Stimulated activated CD4-positive, alpha-beta T cell treated with anti-CD3 and anti-CD28 coated beads, Interleukin-1b, Interleukin-23, amount 100 ng/mL, for 48 hours (primary cell): ENCODE data around the gene CHPT1.
"Not testable (repeated sequence)": the region's sequence is repeated elsewhere in the genome, so short reads cannot be mapped to it uniquely, and the experiment has no call there.

Experiments used
- DNase-seq: peaks from one replicate; pipeline ENCODE4 v3.0.0-alpha.2; 2020

The CHPT1 gene

DNA sequence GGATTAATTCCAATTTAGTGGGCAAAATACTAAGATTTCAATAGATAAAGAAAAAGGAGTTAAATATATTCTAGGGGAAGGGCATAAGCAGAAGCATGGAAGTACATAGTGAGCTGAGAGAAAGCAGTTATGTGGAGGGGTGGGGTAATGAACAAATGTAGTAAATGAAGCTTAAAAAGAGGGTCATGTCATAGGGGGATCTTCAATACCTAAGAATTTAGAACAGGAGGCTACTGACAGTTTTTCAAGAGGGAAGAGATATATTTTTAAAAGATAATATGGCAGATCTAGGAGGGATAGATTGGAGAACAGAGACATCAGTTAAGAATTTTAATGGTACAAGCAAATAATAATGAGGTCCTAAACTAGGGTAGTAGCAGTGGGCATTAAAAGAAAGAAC is 32.4 kb downstream of the CHPT1 start:
- DNase-seq = no peak

DNA sequence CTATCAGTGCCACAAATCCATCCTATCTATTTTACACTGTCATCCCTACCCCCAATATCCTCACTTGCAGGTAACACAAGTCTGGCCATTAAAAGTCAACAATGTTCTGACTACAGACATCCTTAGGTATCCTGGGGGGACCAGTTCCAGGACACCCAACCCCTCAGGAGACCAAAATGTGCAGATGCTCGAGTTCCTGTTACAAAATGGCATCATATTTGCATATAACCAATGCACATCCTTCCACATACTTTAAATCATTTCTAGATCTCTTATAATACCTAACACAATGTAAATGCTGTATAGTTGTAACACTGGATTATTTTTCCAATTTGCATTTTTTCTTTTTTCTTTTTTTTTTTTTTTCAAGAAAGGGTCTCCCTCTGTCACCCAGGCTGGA is 34.9 kb downstream of the CHPT1 start:
- DNase-seq = no peak

DNA sequence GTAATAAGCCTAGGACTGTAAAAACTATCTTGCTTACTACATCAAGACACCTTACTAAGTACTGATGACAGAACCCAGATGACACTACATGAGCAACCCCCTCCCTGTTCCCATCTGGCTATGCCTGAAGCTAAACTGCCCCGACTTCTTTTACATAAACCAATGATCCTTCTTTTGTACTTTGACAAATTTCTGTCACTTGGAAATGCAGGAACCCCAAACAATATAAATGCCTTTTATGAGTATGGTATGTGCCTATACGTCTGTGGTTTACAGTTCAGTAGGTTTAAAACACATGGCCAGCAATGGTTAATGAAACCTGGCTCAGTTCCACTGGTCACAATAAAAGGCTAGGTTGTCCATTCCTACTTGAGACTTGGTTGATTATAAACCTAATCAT is 35.7 kb downstream of the CHPT1 start:
- no peak for DNase-seq

DNA sequence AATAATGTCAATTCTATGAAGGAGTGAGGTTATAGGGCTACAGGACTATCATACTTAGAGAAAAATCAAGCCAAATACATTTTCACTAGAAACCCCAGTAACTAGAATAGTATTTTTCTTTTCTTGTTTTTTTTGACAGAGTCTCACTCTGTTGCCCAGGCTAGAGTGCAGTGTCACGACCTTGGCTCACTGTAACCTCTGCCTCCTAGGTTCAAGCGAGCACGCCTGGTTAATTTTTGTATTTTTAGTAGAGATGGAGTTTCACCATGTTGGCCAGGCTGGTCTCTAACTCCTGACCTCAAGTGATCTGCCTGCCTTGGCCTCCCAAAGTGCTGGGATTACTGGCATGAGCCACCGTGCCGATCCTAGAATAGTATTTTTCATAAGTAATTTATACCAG is 37.0 kb downstream of the CHPT1 start:
- DNase-seq = not testable (repeated sequence)

DNA sequence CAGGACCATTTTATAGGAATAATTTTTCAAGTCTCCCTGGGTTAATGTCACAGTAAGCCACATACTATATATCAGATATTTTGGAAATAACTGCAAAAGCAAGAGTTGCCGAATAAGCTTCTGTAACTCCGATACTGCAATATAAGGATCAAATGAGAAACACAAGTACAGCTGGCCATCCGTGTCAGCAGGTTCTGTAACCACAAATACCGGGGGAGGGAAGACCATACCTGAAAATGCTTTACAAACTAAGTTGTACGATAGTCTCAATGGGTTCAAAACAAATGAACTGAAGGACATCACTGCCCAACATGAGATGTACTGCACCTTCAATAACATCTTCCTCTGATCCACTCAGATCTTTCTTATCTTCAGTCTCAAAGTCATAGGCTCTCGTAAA is 40.0 kb downstream of the CHPT1 start:
- no peak for DNase-seq

DNA sequence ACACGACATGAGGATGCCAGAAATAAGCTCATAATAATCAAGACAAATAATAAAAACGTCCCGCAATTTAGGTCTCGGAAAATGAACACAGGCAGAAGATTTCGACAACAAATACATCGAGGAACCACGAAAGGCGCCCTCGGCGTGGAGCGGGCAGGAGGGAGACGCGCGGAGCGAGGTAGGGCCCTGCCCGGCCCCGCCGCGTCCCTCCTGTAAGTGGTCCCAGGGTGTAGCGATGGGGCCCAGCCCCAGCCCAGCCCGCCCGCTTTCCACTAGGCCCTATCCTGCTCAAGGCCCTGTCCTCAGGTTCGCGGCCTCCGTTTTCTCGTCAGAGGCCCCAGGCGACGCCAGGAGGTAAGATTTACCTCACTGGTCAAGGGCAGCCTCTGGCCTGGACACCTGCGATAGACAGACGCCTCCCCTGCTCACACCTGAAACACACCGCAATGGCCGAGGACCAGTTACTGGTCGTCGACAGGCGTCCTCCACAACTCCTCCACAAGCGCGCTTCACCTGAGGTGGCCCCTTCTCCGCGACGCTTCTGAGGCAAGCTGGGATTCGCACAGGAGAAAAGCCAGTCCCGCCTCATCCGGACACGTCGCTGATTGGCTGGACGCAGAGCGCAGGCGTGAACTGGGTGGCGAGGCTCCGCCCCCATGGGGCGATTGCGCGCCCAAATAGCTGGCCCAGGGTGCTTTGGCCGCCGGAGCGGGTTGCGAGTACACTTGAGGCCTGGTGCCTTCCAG is 41.7 kb downstream of the CHPT1 start, which contains the start of gene SYCP3:
TSS of gene SYCP3 (minus strand) at position 543 of the 746 bp plus-strand sequence. CDS start 1,527 bp downstream, outside the sequence.
- no peak for DNase-seq

DNA sequence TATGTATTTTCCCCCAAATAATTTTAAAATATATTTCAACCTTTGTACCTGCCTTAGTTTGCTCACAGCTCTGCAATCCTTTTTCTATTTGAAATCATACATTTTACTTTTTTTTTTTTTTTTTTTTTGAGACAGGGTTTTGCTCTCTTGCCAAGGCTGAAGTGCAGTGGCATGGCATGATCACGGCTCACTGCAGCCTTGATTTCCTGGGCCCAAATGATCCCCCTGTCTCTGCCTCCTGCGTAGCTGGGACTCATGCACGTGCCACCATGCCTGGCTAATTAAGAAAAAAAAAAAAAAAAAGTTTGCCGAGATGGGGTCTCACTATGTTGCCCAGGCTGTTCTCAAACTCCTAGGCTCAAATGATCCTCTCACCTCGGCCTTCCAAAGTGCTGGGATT is 43.1 kb downstream of the CHPT1 start:
- DNase-seq = no peak

DNA sequence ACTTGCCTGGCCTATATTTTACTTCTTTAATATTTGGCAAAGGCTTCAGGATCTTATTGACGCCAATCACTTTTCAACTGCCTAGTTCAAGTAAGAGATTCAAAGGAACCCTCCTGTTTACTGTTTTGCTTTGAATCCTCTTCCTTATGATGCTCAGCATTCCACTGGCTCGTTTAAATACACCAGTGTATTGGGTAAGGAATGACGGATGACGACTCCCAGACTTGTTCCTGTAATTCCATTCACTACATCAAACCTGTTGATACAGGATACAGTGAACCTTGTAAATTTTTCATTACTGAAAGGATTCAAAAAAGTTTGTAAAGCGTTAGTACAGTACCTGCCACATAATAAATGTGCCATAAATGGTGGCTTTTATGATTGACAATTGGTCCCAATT is 43.5 kb downstream of the CHPT1 start:
- no peak for DNase-seq

DNA sequence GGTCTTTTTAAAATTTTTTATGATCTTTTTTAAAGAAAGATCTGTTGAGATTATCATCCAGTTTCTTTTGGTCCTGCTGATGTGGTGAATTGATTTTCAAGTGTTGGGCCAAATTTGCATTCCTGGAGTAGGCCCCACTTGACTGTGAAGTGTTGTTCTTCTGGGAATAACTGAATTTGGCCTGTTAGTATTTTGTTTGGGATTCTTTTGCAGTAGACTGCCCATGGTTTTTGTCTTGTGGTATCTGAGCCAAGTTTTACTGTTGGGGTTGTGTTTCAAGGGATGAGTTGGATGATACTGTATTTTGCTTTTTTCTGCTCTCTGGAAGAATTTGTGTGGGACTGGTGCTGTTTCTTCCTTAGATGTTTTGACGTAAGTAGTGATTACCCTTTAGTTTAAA is 45.8 kb downstream of the CHPT1 start:
- no peak for DNase-seq

DNA sequence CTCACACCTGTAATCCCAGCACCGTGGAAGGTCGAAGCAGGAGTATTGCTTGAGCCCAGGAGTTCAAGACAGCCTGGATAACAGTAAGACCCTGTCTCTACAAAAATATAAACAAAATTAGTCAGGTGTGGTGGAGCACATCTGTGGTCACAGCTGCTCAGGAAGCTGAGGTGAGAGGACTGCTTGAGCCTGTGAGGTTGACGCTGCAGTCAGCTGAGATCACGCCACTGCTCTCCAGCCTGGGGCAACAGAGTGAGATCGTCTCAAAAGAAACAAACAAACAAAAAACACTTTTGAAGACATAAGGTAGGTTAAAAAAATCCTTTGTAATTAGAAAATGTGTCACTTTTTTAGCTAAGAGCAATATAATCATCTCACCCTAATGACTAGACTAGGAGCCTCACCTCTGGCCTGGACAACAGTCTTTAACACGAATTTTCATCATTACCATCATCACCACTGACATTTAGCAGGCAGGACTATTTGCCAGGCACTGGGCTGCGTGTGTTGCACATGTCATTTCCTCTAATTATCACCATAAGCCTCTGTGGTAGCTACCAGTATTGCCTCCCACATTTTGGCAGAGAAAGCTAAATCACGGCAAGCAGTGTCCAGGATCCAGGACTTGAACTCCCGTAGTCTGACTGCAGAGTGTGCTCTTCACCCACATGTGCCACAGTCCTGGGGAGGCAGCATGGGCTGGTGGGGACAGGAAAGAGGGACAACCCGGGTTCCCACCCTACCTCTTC is 46.5 kb downstream of the CHPT1 start:
- DNase-seq = no peak

DNA sequence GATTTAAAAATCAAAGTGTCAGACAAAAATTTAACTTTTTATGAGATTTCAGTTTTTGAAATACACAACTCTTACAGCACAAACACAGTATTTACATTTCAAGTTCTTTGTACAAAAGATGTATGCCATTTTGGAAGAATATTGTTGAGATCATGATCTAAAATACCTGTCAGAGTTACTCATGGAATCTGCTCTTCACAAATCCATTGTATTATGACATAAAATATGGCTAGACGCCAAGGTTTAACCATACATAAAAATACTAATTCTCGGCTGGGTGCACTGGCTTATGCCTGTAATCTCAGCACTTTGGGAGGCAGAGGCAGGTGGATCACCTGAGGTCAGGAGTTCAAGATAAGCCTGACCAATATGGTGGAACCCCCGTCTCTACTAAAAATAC is 48.0 kb downstream of the CHPT1 start:
- no peak for DNase-seq

DNA sequence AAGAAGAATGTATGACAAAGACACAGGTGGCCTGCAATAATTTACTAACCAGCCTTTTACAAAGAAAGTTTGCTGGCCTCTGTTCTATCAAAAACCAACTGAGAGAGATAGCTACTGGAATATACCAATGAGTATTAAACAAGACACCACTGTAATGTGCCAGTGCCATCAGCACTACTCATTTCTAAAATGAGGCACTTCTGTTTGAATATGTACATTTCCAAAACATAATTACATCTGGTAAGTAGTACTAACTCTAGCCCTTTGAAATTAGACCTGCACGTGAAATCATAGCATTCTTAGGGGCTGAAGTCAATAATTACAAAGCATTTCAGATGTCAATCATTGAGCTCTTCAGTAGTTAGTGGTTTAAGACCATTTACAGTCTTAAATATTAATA is 48.8 kb downstream of the CHPT1 start:
- no peak for DNase-seq

DNA sequence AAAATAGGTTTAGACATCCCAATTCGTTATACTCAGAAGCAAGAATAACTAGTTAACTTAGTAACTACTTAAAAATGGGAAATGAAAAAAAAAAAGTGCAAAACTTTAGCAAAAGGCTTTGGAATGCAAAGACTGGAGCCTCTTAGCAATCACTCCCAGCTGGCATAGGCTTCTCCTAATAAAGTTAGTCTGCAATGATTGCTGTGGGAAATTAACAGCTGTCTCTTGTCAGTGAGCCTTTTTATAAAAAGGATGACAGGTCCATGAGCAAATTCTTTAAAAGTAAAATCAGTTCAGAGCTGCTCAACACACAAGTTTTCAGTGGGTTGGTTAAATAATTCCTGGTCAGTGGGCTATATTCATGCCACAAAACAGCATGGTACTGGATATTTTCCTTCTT is 49.2 kb downstream of the CHPT1 start:
- no peak for DNase-seq

DNA sequence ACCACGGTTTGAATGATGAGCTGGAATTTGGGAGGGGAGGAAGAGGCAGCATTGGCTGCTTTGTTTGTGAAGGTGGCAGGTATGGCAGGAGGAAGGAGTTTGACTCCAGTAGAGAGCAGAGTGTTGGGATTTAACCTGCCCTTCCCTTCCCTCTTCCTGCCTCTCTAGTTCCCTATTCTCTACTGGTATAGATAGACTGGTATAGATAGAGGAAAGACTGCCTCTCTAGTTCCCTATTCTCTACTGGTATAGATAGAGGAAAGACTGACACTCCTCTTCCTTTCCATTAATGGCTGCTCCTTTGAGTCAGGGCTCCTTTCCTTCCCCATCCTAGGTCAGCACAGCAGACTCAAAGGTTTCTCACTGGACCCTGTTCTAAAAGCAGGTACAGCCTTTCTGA is 50.3 kb downstream of the CHPT1 start:
- no peak for DNase-seq

DNA sequence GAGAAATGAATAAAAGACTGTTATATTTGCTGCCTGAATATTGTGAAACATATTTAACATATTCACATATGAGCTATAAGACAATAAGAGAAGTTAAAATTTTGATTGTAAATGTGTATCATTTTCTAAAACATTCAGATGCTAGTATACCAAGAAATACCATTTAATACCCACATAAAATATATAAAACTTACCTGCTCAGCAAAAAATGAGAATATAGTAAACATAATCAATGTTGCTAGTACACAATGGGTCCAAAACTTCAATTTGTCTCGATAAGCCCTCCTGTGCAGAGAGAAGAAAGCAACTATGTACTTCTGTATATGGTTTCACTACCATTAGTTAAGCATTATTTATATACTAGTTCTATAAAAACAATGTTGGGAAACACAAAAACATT is 51.5 kb downstream of the CHPT1 start:
- no peak for DNase-seq

DNA sequence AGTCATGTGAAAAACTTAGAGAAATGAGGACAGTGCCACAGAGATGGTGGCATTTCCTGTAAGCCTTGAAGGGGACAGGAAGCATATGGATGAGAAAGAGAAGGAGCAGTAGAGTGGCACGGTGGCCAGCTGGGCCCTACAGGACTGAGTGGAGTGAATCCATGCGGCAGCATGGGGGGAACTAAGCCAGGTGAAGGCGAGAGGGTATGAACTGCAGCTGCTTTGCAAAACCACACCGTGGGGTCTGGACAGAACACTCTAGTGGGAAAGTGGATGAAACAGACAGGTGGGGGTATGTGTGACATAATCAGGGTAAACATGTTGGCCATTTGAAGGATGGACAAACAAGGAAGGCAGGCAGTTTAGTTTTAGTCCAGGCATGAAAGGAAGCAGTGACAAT is 52.2 kb downstream of the CHPT1 start:
- DNase-seq = no peak

DNA sequence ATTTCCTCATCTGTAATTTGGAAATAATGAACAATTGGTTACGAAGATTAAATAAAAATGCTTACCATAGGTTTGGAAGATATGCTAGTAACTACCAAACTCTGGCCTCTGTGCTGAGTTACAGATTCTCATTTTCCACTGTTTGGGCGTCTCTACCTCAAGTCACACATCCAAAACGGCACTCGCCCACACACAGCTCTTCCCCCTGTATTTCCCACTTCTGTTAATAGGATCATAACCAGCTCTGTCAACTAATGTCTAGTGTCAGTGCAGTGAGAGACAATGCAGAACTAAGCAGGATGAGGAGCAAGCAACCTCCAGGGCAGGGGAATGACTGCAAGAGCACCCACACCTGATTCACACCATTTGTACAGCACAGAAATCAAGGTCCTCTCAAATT is 52.7 kb downstream of the CHPT1 start:
- DNase-seq = no peak

DNA sequence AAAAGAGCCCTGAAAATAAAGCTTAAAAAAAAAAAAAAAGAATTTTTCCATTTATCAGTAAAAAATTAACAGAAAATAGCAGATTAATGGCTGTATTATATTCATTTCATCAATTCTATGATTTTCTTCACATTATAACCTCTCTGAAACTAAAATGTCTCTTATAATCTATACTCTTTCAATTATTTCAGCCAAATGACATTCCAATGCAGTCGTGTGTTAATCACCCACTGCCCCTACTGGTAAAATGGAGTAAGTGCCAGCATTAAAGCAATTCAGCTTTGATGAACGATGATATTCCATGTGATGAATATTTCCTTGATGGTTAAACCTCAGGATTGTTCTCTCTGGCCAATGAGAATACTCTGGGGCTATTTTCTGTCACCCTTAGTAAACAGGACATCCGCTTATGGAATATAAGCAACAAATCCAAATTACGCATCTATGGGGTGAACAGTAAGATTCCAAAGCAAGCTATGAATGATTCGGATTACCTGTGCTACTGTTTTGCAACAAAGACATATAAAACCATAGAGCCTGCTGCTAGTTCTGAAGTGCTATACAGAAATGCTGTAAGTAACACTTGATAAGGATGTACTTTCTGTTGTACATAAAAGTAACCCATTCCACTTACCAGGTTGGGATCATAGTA is 62.1 kb downstream of the CHPT1 start:
- DNase-seq = no peak

DNA sequence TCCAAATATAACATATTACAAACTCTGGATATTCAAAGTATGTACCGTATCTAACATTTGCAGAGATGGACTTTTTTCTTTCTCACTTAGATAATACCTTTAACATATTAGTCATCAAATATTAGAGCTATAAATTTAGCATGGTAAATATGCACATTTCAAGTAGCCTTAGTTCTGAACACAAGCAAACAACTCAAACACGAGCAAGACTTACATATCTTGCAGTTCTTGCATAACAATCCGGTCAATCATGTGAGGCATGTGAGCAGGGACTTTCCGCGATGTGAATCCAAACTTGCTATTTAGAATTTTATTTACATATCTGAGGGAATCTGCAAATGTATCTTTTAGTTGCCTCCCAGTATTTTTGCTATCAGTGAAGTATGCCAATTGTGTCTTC is 63.9 kb downstream of the CHPT1 start:
- no peak for DNase-seq

DNA sequence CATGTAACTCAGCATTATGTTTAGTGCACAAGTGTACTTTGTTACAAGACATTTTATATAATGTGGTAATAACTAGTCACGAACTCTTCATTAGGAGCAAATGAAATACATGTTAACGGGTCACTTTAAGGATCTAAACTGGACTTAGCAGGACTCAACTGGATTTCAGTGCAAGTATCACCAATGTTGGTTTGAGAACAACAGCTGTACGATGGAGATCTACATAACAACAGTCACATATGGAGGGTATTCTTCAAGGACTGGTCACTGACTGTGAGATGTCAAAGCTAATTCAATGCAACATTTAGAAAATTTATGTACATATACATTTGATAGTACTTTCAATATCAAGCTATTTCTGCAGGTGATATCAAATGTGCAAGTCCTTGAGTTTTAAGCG is 64.3 kb downstream of the CHPT1 start:
- no peak for DNase-seq

DNA sequence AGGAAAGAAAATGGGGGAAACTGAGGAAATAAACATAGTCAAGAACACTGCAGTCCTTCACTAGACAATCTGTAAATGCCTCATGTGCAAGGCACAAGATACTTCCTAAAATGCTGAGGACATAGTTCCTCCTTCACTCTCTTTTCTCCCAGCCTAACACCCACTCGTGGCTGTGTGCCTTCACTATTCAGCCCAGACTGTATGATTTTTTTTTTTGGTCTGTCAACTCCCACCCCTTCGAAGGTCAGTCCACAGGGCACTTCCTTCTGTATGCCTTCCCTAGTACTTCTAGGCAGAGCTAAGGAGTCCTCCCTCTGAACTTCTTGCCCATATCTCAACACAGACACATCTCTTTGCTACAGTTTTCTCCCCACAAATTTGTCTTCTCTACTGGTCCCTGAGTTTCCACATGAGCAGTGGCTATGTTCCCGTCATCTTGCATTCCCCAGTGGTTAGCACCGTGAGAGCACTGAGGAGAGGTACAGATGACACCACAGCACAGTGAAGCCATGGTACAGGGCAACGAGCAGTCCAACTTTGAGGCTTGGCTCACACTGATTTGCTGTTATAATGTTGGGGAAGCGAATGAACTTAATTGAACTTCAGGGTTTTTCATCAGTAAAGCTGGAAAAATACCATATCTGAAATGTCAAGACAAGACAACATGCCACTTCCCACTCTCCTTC is 65.9 kb downstream of the CHPT1 start:
- no peak for DNase-seq

DNA sequence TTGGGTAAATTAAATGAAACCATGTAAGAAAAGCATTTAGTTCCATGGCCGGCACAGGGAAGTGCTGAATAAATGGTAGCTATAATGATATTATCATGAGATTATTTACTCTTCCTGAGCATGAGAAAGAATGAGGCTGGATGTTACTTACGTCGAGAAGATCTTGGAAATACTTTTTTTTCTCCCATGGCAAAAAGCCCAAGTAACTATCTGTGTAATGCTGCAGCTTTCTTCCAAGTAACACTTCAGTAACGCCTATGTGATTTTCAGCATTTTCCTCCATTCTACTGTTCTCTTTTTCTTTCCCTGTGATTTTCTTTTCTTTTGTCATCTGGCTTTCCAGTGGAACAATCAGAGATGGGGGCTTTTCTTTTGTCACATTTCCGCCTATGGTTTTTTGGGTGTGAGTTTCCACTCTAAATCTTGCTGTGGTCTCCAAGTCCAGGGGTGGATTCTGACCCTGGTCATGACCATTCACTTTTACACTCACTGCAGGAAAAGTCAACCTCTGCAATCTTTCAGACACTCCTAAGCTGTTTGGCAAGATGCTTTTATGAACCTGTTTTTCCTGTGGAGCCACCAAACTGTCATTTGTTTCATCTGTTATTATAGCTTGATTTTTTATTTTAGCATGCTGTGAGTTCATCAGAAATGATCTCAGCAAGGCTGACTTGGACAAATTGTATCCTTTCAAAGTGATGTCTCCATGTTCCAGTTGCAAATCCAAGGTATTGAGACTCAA is 66.8 kb downstream of the CHPT1 start:
- DNase-seq = no peak

DNA sequence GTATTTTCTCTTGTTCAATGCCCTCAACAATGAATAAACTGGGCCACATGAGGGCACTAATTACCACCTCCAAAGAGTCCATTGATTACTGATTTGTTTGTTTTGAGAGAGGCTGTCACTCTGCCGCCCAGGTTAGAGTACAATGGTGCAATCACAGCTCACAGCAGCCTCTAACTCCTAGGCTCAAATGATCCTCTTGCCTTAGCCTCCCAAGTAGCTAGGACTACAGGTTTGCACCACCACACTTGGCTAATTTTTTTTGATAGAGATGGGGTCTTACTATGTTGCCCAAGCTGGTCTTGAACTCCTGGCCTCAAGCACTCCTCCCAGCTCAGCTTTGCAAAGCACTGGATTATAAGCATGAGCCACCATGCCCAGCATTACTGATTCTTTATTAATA is 70.1 kb downstream of the CHPT1 start:
- no peak for DNase-seq
